Upper lobe of right lung (tissue), 1 donor: ENCODE results near the gene WBP2. TPM values are rescaled to one million over a fixed set of nuclear protein-coding genes. Genes with fewer than 3 reads are reported as not detected.
A peak's percentile ranks its signal among the peaks of the same experiment; 100 is the strongest.

Experiments used
- ATAC-seq: fragments of 200-7000 bp; cut with Tn5 transposase; one replicate; pipeline ENCODE4 v1.9.1; 2020; ENCODE audit warnings: mild to moderate bottlenecking, moderate library complexity
- DNase-seq: peaks from one replicate; pipeline ENCODE4 v3.0.0-alpha.2; 2020
- H3K27ac ChIP-seq: fragments of 200-600 bp; one replicate; pipeline ENCODE4 v1.8.0; 2022
- H3K27me3 ChIP-seq: fragments of 200-600 bp; one replicate; pipeline ENCODE4 v1.8.0; 2022; ENCODE audit warnings: mild to moderate bottlenecking
- H3K36me3 ChIP-seq: fragments of 200-600 bp; one replicate; pipeline ENCODE4 v1.8.0; 2022
- H3K4me1 ChIP-seq: fragments of 200-600 bp; one replicate; pipeline ENCODE4 v1.8.0; 2022
- H3K4me3 ChIP-seq: fragments of 200-600 bp; one replicate; pipeline ENCODE4 v1.8.0; 2022; ENCODE audit warnings: mild to moderate bottlenecking
- H3K9me3 ChIP-seq: fragments of 200-600 bp; one replicate; pipeline ENCODE4 v1.8.0; 2022
- CTCF ChIP-seq: fragments of 200-600 bp; IDR thresholded peaks from one replicate; pipeline ENCODE4 v1.8.0; 2022; ENCODE audit warnings: antibody characterized with exemption
- intact Hi-C: fragments of 100-400 bp; cut with DNase I; formaldehyde crosslinking; loops from one replicate; pipeline ENCODE4 v1.11.0; 2022
- total RNA-seq: library from RNA; stranded (reverse); fragmentation: NEBNext Ultra II Directional; extraction: Animal tissue kit (Norgen Biotek cat#: 25700); gene quantifications from one replicate; pipeline ENCODE4 v1.2.1, GENCODE V29; 2021
- donor health status: DM: no; HTN: yes; CAD: no; lungs with severe emphysema.

The WBP2 gene
- total RNA-seq, 1 donor from 2014 or later = 156 TPM

- Histone ChIP-seq H3K9me3 (no peaks in the 10 kb centered on the region), H3K36me3 (peaks cover 73% of the 10 kb centered on the region)
Measured at GRCh38 chr17:75822800-75823166, 32.4 kb downstream of the WBP2 start.

GRCh38 chr17:75822119-75822799, 32.9 kb downstream of the WBP2 start:
- intact Hi-C loops = no loop called here
- ATAC-seq (peak; percentile 27), DNase-seq (no peak)
- Histone ChIP-seq H3K27me3 (no peaks in the 10 kb centered on the region), H3K27ac (no peak overlapping the region), H3K36me3 (peaks cover 78% of the 10 kb centered on the region), H3K9me3 (no peaks in the 10 kb centered on the region), H3K4me3 (no peak overlapping the region), H3K4me1 (peaks cover 4% of the 10 kb centered on the region)
- TF ChIP-seq CTCF = no peak

More at GRCh38 chr17:75822800-75823166, 32.4 kb downstream of the WBP2 start:
- intact Hi-C loops = no loop called here
- Histone ChIP-seq H3K4me3 (no peak overlapping the region), H3K27me3 (no peaks in the 10 kb centered on the region), H3K27ac (no peak overlapping the region), H3K4me1 (peaks cover 9% of the 10 kb centered on the region)
- DNase-seq = no peak
- no peak for ATAC-seq
- TF ChIP-seq CTCF = no peak

GRCh38 chr17:75821552-75821951, 33.6 kb downstream of the WBP2 start:
- no peaks in the 10 kb centered on the region for H3K27me3 ChIP-seq
- DNase-seq (no peak), ATAC-seq (no peak)
- no peaks in the 10 kb centered on the region for H3K4me1 ChIP-seq
- no peak for TF ChIP-seq CTCF
- intact Hi-C loops = no loop called here
- H3K4me3 ChIP-seq = no peak overlapping the region
- H3K9me3 ChIP-seq = no peaks in the 10 kb centered on the region
- H3K36me3 ChIP-seq = peaks cover 85% of the 10 kb centered on the region
- no peak overlapping the region for H3K27ac ChIP-seq

- Histone ChIP-seq H3K27me3 (no peaks in the 10 kb centered on the region), H3K9me3 (no peaks in the 10 kb centered on the region), H3K4me3 (no peak overlapping the region), H3K27ac (no peak overlapping the region), H3K36me3 (peaks cover 92% of the 10 kb centered on the region), H3K4me1 (no peaks in the 10 kb centered on the region)
- no peak for TF ChIP-seq CTCF
- intact Hi-C loops = no loop called here
- ATAC-seq (no peak), DNase-seq (no peak)
Measured at GRCh38 chr17:75820094-75821080, 34.7 kb downstream of the WBP2 start.

- H3K27ac ChIP-seq = no peak overlapping the region
Measured at GRCh38 chr17:75819678-75820077, 35.5 kb downstream of the WBP2 start.

More at GRCh38 chr17:75819678-75820077, 35.5 kb downstream of the WBP2 start:
- ATAC-seq (no peak), DNase-seq (no peak)
- H3K4me1 ChIP-seq = no peaks in the 10 kb centered on the region
- peaks cover 93% of the 10 kb centered on the region for H3K36me3 ChIP-seq
- H3K9me3 ChIP-seq = no peaks in the 10 kb centered on the region
- no peaks in the 10 kb centered on the region for H3K27me3 ChIP-seq
- H3K4me3 ChIP-seq = no peak overlapping the region
- no peak for TF ChIP-seq CTCF
- intact Hi-C loops = no loop called here
